Measurements from ENCODE around the gene CD248.

- TF ChIP-seq NFRKB (IDR thresholded peaks at IDR 0.05) (no peak), FOXM1 (IDR thresholded peaks at IDR 0.05; ENCODE audit: borderline replicate concordance) (no peak), SUZ12 (IDR thresholded peaks at IDR 0.05) (no peak), SP1 (IDR thresholded peaks at IDR 0.05) (no peak), FOXK2 (IDR thresholded peaks at IDR 0.05) (no peak), PKNOX1 (IDR thresholded peaks at IDR 0.05) (no peak), BHLHE40 (IDR thresholded peaks at IDR 0.05; ENCODE audit: borderline replicate concordance) (no peak), CTBP1 (IDR thresholded peaks at IDR 0.05; ENCODE audit: borderline replicate concordance) (no peak), ARNT (IDR thresholded peaks at IDR 0.05) (no peak), ZNF384 (IDR thresholded peaks at IDR 0.05) (no peak), ELF4 (IDR thresholded peaks at IDR 0.05) (no peak), HDGF (IDR thresholded peaks at IDR 0.05; ENCODE audit: borderline replicate concordance) (no peak), TARDBP (IDR thresholded peaks at IDR 0.05) (no peak), L3MBTL2 (conservative IDR thresholded peaks at IDR 0.05) (no peak)
Observed at GRCh38 chr11:66310324-66310723, 6.5 kb downstream of the CD248 start.
